Testis (tissue), 2 donors: Measurements from ENCODE around the gene TMEM51.

Experiments used
- POLR2A ChIP-seq: fragments of 450-650 bp; IDR thresholded peaks from one replicate; pipeline ENCODE4 v1.6.1; 2017; ENCODE audit warnings: antibody characterized with exemption, mild to moderate bottlenecking, moderate library complexity
- TF ChIP-seq, protein P1 (sequence below), 3 experiments: fragments of 450-650 bp in 2 of 3; fragments of 200-600 bp in 1 of 3; sonication (generic) in 1 of 3; IDR thresholded peaks; one replicate each; pipeline ENCODE4 v1.5.1; 2016 to 2019; ENCODE audit warnings: antibody characterized with exemption in 3 of 3, mild to moderate bottlenecking in 2 of 3, moderate library complexity in 1 of 3

DNA sequence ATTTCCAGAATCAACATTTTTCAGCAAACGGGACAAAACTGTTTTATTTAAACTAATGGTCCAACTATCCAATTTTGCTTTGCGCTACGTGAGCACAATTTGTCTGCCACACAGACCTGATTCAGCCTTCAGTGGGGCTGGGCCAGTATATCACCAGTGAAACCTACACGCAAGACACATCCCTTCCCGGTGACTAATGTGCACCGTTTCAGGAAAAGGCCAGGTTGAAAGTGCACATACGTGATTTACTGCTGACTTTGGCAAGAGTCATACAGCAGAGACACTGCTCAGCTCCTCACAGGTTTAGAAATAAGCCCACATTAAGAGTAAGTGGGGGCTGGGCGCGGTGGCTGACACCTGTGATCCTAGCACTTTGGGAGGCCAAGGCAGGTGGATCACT, 5.1 kb upstream of the TMEM51 start:
- TF ChIP-seq, protein P1, sequence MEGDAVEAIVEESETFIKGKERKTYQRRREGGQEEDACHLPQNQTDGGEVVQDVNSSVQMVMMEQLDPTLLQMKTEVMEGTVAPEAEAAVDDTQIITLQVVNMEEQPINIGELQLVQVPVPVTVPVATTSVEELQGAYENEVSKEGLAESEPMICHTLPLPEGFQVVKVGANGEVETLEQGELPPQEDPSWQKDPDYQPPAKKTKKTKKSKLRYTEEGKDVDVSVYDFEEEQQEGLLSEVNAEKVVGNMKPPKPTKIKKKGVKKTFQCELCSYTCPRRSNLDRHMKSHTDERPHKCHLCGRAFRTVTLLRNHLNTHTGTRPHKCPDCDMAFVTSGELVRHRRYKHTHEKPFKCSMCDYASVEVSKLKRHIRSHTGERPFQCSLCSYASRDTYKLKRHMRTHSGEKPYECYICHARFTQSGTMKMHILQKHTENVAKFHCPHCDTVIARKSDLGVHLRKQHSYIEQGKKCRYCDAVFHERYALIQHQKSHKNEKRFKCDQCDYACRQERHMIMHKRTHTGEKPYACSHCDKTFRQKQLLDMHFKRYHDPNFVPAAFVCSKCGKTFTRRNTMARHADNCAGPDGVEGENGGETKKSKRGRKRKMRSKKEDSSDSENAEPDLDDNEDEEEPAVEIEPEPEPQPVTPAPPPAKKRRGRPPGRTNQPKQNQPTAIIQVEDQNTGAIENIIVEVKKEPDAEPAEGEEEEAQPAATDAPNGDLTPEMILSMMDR (IDR thresholded peaks at IDR 0.05): no peak
- TF ChIP-seq POLR2A: no peak
